K562 (cell line): ENCODE results near the gene SV2A. TPM values are rescaled to one million over a fixed set of nuclear protein-coding genes. Genes with fewer than 3 reads are reported as not detected.

ENCODE experiments used
- ATAC-seq: fragments of 200-7000 bp; cut with Tn5 transposase; 3 replicates; pipeline ENCODE4 v1.9.1; 2020; ENCODE audit warnings: moderate library complexity
- BruUV-seq: library from RNA; stranded (reverse); fragments of 400-500 nt; replicated peaks from 2 replicates; lab custom pipeline; 2021; lab: Mats Ljungman, UMichigan
- CTCF ChIA-PET: fragments of 300-600 bp; formaldehyde crosslinking; extraction: SDS; loops from one replicate; lab custom pipeline; 2021; ENCODE audit warnings: low intra/inter-chr PET ratio; lab: Yijun Ruan, JAX
- POLR2A ChIA-PET: fragments of 300-600, 350-650 bp; sonication (Branson Sonifier 250); formaldehyde crosslinking; extraction: SDS; loops from one replicate; lab custom pipeline; 2021; ENCODE audit warnings: antibody characterized with exemption, inconsistent platforms; lab: Yijun Ruan, JAX
- DNase-seq, 4 experiments: peaks; one replicate each; pipeline versions ENCODE4 v3.0.0 to v3.0.0-alpha.2; 2011 to 2018; ENCODE audit warnings: low spot score in 3 of 4, mixed read lengths in 3 of 4; ENCODE audit errors: extremely low read depth in 1 of 4
- FAIRE-seq: peaks from 2 replicates; lab custom pipeline; 2011; peaks lifted over from hg19 to GRCh38; lab: Jason Lieb, UNC
- H2AFZ ChIP-seq: 2 replicates; pipeline ENCODE4 v1.6.0; 2011; ENCODE audit warnings: low read depth, low read length, control low read depth, inconsistent platforms
- H3K27ac ChIP-seq: fragments of 200-600 bp; 3 replicates; pipeline ENCODE4 v1.8.0; 2011; ENCODE audit warnings: low read depth, mild to moderate bottlenecking, control low read depth, inconsistent platforms, low read length, moderate library complexity, mixed read lengths; ENCODE audit errors: extremely low read depth
- H3K27me3 ChIP-seq, 2 experiments: fragments of 300-600 bp in 1 of 2; 2 replicates in 1 of 2; 3 replicates in 1 of 2; pipeline versions ENCODE4 v1.6.0 to v1.8.0; 2011; ENCODE audit warnings: inconsistent platforms in 2 of 2, low read length in 2 of 2, mild to moderate bottlenecking in 1 of 2, mixed read lengths in 1 of 2, moderate library complexity in 1 of 2; ENCODE audit not compliant: control insufficient read depth in 2 of 2, insufficient read depth in 2 of 2
- H3K36me3 ChIP-seq: fragments of 300-600 bp; 3 replicates; pipeline ENCODE4 v1.8.0; 2011; ENCODE audit warnings: mild to moderate bottlenecking, low read length, inconsistent platforms; ENCODE audit not compliant: control insufficient read depth, insufficient read depth
- H3K4me1 ChIP-seq, 2 experiments: fragments of 200-600 bp in 1 of 2; replicated peaks in 1 of 2; 2 replicates in 1 of 2; 3 replicates in 1 of 2; pipeline versions ENCODE4 v1.5.1 to v1.8.0; 2011; ENCODE audit warnings: inconsistent platforms in 2 of 2, low read length in 2 of 2, mild to moderate bottlenecking in 1 of 2, mixed read lengths in 1 of 2, moderate library complexity in 1 of 2; ENCODE audit not compliant: control insufficient read depth in 2 of 2, insufficient read depth in 2 of 2
- H3K4me2 ChIP-seq: 2 replicates; pipeline ENCODE4 v1.6.1; 2011; ENCODE audit warnings: low read length, control low read depth, inconsistent platforms, mixed read lengths; ENCODE audit not compliant: insufficient read depth
- H3K4me3 ChIP-seq: fragments of 200-600 bp; sonication (generic), shearing (Covaris generic); 2 replicates; pipeline ENCODE4 v1.5.1; 2016; ENCODE audit warnings: control low read depth, inconsistent platforms
- H3K79me2 ChIP-seq: fragments of 200-600 bp; 3 replicates; pipeline ENCODE4 v1.8.0; 2011; ENCODE audit warnings: low read length, inconsistent platforms; ENCODE audit not compliant: control insufficient read depth, insufficient read depth
- H3K9ac ChIP-seq, 2 experiments: 2 replicates each; pipeline versions ENCODE4 v1.6.0 to v1.6.1; 2011; ENCODE audit warnings: low read depth in 2 of 2, low read length in 2 of 2, control low read depth in 1 of 2, inconsistent platforms in 1 of 2, mild to moderate bottlenecking in 1 of 2, mixed read lengths in 1 of 2; ENCODE audit not compliant: insufficient read depth in 1 of 2
- H3K9me1 ChIP-seq: one replicate; pipeline ENCODE4 v1.6.0; 2011; ENCODE audit warnings: inconsistent platforms, mild to moderate bottlenecking, low read length, moderate library complexity; ENCODE audit not compliant: control insufficient read depth, insufficient read depth
- H3K9me3 ChIP-seq: replicated peaks from 2 replicates; pipeline ENCODE4 v1.5.1; 2011; ENCODE audit warnings: low read depth, low read length, inconsistent platforms; ENCODE audit not compliant: control insufficient read depth, insufficient read depth
- H4K20me1 ChIP-seq: replicated peaks from 2 replicates; pipeline ENCODE4 v1.6.1; 2011; ENCODE audit warnings: low read length, inconsistent platforms, mixed read lengths; ENCODE audit not compliant: control insufficient read depth, insufficient read depth
- BDP1 ChIP-seq: IDR thresholded peaks from 3 replicates; pipeline ENCODE4 v1.6.1; 2011; ENCODE audit not compliant: insufficient read length, insufficient read depth
- KAT7 ChIP-seq: sonication (generic); formaldehyde crosslinking; IDR thresholded peaks from 2 replicates; pipeline ENCODE4 v1.8.0; 2022; ENCODE audit warnings: missing genetic modification reagents, mild to moderate bottlenecking, borderline replicate concordance
- PYGO2 ChIP-seq: fragments of 450-650 bp; IDR thresholded peaks from 2 replicates; pipeline ENCODE4 v1.6.1; 2016; ENCODE audit warnings: mild to moderate bottlenecking, missing genetic modification characterization, moderate library complexity, missing compliant biosample characterization
- RHOXF2B ChIP-seq: fragments of 250-450 bp; sonication (Bioruptor Pico); conservative IDR thresholded peaks from 2 replicates; pipeline ENCODE4 v1.5.1; 2021
- SMC3 ChIP-seq: conservative IDR thresholded peaks from 2 replicates; pipeline ENCODE4 v1.6.1; 2011; ENCODE audit warnings: low read depth, low read length, improper control_type of control experiment; ENCODE audit not compliant: insufficient read depth
- STAT5A ChIP-seq: IDR thresholded peaks from 2 replicates; pipeline ENCODE4 v1.6.1; 2012; ENCODE audit warnings: low read length, inconsistent platforms, borderline replicate concordance
- TSC22D4 ChIP-seq: fragments of 450-650 bp; IDR thresholded peaks from 2 replicates; pipeline ENCODE4 v1.6.1; 2016; ENCODE audit warnings: missing genetic modification characterization, missing biosample characterization, control low read depth
- WGBS: fragments of 100-300 bp; shearing (Covaris generic); methylation state at CpG from one replicate; pipeline ENCODE4 v1.1.6; 2016; ENCODE audit warnings: low coverage, mixed read lengths; ENCODE audit not compliant: insufficient coverage; ENCODE audit errors: missing lambda C conversion rate; 5-methylcytosine and 5-hydroxymethylcytosine counted together
- in situ Hi-C: fragments of 300-500 bp; cut with MboI; formaldehyde crosslinking; loops from 4 replicates; pipeline ENCODE4 v1.15.0; 2018; ENCODE audit warnings: inconsistent platforms, mixed read lengths
- intact Hi-C: fragments of 100-400 bp; cut with micrococcal nuclease; formaldehyde crosslinking; loops from 2 replicates; pipeline ENCODE4 v1.14.2; 2022
- polyA plus RNA-seq, 8 experiments: library from polyadenylated mRNA; depleted of rRNA in 4 of 8; stranded (reverse) in 5 of 8; unstranded in 3 of 8; fragments of >200 nt; fragmentation: Nextera tagmentation in 2 of 8; fragmentation: Illumina TruSeq in 1 of 8; extraction: Ambion mirVana in 2 of 8; extraction: Trizol in 1 of 8; gene quantifications; 2 replicates each; pipeline versions ENCODE4 v1.2.1 to v1.2.3, GENCODE V29; 2011 to 2014; ENCODE audit warnings: inconsistent platforms in 1 of 8, missing spikeins in 1 of 8
- total RNA-seq, 7 experiments: library from RNA; depleted of rRNA in 6 of 7; stranded (reverse); fragments of >200 nt in 6 of 7; fragmentation: Illumina TruSeq in 2 of 7; extraction: Trizol in 2 of 7; gene quantifications; 2 replicates each; pipeline versions ENCODE4 v1.2.1 to v1.2.3, GENCODE V29; 2011 to 2021; ENCODE audit warnings: low replicate concordance in 1 of 7

Gene SV2A
- total and polyA plus RNA-seq, 9 of the 15 experiments (the other 6 are each of a cell fraction or from before 2014, with no cell fraction given), result 0.07 to 0.22 (median 0.11) TPM; not detected in 1

GRCh38 chr1:149903836-149904491, 13.7 kb downstream of the SV2A start:
- WGBS, result 66% methylated on average over 3 of the region's 5 CpGs
- Histone ChIP-seq H3K27ac (no peak overlapping the region), H3K4me1 (peaks cover 15 to 26% of the 10 kb centered on the region in 2 experiments), H2AFZ (no peak overlapping the region), H3K36me3 (no peaks in the 10 kb centered on the region), H3K27me3 (no peaks in the 10 kb centered on the region), H3K9ac (no peak overlapping the region), H3K4me2 (no peak overlapping the region), H3K9me3 (no peaks in the 10 kb centered on the region), H3K4me3 (no peak overlapping the region), H4K20me1 (no peaks in the 10 kb centered on the region), H3K9me1 (no peaks in the 10 kb centered on the region), H3K79me2 (no peaks in the 10 kb centered on the region)
- intact Hi-C loops, result no loop called here
- in situ Hi-C loops, result no loop called here
- DNase-seq (no peak), FAIRE-seq (no peak), ATAC-seq (no peak; the same call in 2 of the 3 replicates)
- CTCF ChIA-PET, result no interaction called here
- BruUV-seq, result no TSS peak
- POLR2A ChIA-PET, result interaction anchor here (0.5 to 1.2 kb wide), 3 partner anchors 12 to 19 kb away, joined by 4 to 7 read pairs (median 5); a partner anchor contains a TSS
- TF ChIP-seq KAT7 (CRISPR knock-in tag), result no peak
- TF ChIP-seq TSC22D4 (tag), result no peak
- no peak for TF ChIP-seq SMC3
- TF ChIP-seq PYGO2 (tag), result no peak
- TF ChIP-seq RHOXF2B, result no peak
- TF ChIP-seq BDP1, result no peak
- no peak for TF ChIP-seq STAT5A
